Activated CD4-positive, alpha-beta T cell treated with anti-CD3 and anti-CD28 coated beads, Interleukin-10, Interleukin-2, amounts not matched to agents 100 ng/mL and 50 ng/mL, durations not matched to agents 16 hours and 8 hours (primary cell): ENCODE results near the gene KRTAP10-4.
"Not testable (repeated sequence)": the region's sequence is repeated elsewhere in the genome, so short reads cannot be mapped to it uniquely, and the experiment has no call there.

ENCODE experiments used
- DNase-seq: peaks from one replicate; pipeline ENCODE4 v3.0.0-alpha.2; 2020

Gene KRTAP10-4, protein sequence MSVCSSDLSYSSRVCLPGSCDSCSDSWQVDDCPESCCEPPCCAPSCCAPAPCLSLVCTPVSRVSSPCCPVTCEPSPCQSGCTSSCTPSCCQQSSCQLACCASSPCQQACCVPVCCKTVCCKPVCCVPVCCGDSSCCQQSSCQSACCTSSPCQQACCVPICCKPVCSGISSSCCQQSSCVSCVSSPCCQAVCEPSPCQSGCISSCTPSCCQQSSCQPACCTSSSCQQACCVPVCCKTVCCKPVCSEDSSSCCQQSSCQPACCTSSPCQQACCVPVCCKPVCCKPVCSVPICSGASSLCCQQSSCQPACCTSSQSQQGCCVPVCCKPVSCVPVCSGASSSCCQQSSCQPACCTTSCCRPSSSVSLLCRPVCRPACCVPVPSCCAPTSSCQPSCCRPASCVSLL

GRCh38 chr21:44573630-44574456 is at the start of gene KRTAP10-4:
Gene KRTAP10-4 (plus strand): TSS chr21:44573729. CDS start chr21:44573759, 30 bp downstream.
- DNase-seq: not testable (repeated sequence)

GRCh38 chr21:44524414-44525371 is 48.8 kb upstream of the KRTAP10-4 start:
- no peak for DNase-seq

DNA sequence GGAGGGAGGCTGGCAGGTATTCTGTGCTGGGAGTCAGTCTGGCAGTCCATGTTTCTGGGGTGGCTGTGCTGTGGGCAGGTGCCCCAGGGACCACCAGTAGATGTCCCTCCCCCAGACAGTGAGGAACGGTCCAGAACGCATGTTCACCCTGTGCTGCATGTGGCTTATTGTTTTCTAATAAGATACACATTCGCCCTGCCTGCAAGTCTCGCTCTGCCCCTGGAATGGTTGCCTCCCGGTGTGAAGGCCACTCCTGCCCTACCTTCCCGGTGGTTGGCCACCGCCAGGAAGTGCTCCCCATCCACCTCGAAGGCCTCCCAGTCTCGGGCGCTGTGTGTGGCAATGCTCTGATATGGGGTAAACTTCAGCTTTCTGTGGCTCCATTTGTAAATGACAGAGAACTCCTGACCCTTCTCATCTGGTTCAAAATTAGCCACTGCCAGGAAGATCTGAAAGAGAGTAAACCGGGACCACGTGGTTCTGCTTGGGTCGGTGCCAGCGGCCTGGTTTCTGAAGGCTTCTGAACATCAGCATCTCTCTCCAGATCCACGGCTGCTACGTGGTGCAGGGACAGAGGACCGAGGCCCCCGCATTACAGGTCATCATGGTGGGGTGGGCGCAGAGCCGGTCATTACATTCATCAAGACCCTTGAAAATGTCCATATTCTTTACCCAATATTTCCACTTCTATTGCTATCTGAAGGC is 48.0 kb upstream of the KRTAP10-4 start:
- no peak for DNase-seq

DNA sequence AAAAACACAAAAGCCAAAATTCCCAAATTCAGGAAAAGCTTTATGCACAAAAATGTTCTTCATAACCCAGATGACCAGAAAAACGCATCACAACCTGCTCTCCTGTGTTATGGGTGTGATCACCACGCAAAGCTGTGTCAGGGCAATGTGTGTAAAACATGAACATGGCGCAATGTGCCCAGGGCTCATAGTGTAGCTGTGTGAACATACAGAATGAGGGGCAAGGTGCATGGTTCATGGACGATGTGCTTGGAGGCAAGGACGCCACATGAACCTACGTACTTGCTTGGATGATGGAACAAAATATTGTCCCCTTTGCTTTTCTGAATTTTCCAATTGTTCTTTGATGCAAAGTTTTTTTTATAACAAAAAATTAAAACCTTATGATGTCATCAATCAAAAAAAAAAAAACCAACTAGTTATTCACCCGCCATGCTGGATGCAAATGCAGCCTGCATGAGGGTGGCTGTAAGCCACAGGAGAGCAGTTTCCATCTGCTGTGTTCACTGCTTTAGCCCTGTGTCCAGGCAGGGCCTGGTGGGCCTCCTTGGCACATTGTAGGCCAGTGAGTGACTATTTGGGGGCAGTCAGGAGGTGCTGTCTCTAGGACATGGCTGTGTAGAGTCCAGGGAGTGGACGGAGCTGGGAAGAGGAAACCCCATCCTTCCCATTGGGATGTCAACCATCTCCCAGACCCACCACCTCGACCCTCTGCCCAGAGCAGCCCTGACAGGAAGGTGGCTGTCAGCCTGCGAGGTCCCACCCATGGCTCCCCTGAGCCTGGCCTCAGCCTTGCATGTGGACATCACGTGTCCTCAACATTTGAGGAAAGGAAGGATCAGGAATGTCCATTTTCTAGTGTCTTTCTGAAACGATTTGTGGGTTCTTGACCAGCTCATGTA is 47.2 kb upstream of the KRTAP10-4 start:
- DNase-seq: no peak

DNA sequence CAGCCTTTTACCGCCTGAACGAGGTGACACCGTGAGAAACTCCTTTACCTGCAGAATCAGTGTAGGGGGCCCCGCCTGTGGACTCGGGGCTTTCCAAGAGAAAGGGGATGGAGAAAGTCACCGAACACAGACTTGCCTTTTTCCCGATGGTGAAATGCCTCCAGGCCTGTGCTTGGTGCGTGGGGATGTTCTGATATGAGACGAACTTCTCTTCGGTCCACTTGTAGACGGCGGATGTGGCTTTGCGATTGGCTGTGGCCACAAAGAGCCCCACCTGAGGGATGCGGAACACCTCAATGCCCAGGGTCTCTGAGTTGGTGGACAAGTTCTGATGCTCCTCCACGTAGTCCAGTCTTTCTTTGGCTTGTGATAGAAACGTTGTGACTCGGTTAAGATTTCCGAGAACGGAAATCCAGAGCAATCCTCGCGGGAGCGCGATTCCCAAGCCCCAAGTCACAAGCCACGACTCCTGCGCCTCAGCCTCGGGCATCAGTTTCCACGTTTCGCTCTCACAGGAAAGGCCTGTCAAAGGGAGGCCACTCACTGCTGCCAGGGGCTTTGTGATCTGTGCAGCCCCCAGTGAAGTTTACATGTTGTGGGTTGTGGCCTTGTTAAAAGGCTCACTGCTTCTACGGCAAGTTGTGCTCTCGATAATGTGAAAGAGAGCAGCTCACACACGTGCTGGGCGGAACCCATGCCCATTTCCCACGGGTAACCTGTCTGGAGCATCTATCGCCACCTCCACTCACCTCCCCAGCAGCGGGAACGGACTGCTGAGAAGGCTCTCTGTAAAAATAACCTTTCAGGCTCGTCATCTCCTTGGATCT is 46.2 kb upstream of the KRTAP10-4 start:
- no peak for DNase-seq

- DNase-seq: no peak
These were observed 45.4 kb upstream of the KRTAP10-4 start for GRCh38 chr21:44527983-44528633.

DNA sequence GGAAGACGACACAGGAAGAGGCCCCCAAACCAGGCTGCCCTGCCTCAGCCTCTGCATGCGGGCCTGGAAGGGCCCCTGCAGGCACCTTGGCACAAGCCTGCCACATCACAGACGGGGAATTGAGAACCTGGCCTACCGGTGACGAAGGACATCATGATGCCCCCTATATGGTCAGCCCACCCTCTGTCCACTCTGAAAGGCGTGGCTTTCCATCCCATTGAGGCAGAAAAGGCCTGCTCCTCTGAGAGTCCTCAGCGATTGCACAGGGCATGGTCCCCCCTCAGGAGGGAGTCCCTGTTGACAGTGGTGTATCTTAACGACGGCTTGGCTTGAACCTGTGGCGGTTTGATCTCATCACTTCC is 44.9 kb upstream of the KRTAP10-4 start:
- no peak for DNase-seq

DNA sequence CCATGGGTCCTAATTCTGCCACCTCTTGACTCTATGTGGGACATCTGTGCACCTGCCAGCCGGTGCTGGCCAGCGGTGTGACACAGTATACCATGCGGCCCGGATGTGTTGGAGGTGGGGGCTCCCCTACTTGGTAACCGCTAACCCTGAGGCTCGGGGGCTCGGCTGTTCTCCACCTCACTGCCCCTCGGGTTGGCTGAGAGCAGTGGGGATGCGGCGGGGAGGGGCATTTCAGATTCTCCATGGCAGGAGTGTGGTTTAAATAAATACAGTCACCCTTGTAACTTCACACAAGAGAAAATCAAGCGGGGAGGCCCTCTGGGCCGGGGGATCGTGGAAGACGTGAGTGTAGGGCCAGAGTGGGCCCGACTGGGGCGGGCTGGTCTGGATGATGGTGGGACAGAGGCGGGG is 44.5 kb upstream of the KRTAP10-4 start:
- no peak for DNase-seq

- no peak for DNase-seq
These were observed 43.9 kb upstream of the KRTAP10-4 start for GRCh38 chr21:44529503-44530125.

GRCh38 chr21:44530221-44530902 is 43.2 kb upstream of the KRTAP10-4 start:
- DNase-seq: no peak

GRCh38 chr21:44530903-44531605 is 42.5 kb upstream of the KRTAP10-4 start:
- DNase-seq: no peak

DNA sequence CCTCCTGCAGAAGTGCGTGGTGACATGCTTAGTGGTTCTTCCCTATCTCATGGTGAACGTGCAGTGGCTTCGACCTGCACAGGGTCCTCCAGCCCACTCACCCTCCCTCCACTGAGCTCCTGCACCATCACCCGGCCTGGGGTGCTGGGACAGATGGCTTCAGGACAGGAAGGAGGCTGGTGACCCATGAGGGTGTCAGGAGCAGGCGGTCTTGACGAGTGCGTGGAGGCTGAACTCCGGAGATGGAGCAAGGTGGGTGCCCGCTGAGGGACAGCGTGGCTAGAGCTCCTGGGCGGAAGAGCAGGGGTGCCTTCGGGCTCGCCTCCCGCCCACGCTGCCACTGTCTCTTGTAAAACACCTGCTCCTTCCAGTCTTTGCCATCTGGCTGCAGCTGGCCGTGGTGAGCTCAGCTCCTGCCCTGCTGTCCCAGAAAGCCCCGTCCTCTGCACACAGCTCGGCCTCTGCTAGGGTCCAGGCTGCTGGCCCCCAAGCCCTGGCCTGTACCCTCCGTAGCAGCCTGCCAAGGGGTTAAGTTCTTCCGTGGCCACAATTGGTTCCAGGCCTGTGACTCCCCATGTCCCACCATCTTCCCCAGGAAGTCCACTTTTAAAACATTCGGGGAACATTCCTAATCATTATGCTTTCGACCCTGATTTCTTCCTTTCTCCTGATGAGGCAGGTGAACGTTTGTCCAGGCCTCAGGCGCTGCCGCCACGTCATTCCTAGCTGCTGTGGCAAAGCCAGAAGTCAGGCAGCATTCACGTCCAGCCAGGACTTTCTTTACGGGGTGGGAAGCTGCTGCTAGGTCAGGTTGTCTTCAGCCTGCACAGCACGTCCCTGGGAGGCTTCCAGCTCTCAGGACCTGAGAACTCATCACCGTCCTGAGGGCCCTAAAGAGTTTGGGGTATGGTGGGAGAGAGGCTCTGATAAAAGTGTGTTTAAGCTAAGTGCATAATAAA is 41.6 kb upstream of the KRTAP10-4 start:
- DNase-seq: no peak

GRCh38 chr21:44532712-44533111 is 40.8 kb upstream of the KRTAP10-4 start:
- no peak for DNase-seq

- no peak for DNase-seq
These were observed 40.2 kb upstream of the KRTAP10-4 start for GRCh38 chr21:44533121-44533890.

GRCh38 chr21:44533891-44534627 is 39.5 kb upstream of the KRTAP10-4 start:
- no peak for DNase-seq
